Measurements from ENCODE around the gene HNRNPCL2. TPM values are rescaled to one million over a fixed set of nuclear protein-coding genes. Genes with fewer than 3 reads are reported as not detected.
"Not testable (repeated sequence)": the region's sequence is repeated elsewhere in the genome, so short reads cannot be mapped to it uniquely, and the experiment has no call there.

HNRNPCL2 gene
- total RNA-seq: not detected in 3 replicates

DNA sequence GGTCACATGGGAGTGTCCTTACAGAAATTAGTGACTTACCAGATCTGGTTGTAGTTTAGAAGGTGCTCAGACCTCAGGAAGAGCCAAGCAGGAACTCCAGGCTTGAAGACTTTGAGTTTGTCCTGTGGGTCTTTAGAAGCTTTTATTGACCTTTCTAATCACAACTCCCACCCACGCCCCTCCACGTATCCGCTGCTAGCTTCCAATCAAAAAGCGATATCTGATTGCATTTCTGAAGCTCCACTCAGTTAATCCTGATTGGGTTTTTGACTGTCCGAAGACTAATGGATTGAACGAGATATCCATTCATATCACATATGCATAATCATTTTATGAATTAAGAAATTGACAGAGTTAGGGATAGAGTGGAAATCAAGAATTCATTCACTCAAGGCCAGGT, at the start of gene HNRNPCL2:
TSS of gene HNRNPCL2 (minus strand) at position 101 of the 400 bp plus-strand sequence. CDS start 454 bp downstream, outside the sequence.
- H3K4me3 Mint-ChIP-seq; DNase-seq (ENCODE audit: low spot score in 2 of 2, unreplicated experiment in 2 of 2); H3K4me1 Mint-ChIP-seq; H3K36me3 Mint-ChIP-seq; H3K27ac Mint-ChIP-seq; H3K27me3 Mint-ChIP-seq (ENCODE audit: low read depth): not testable (repeated sequence)
- H3K9me3 Mint-ChIP-seq: peaks cover 70% of the 10 kb centered on the region

DNA sequence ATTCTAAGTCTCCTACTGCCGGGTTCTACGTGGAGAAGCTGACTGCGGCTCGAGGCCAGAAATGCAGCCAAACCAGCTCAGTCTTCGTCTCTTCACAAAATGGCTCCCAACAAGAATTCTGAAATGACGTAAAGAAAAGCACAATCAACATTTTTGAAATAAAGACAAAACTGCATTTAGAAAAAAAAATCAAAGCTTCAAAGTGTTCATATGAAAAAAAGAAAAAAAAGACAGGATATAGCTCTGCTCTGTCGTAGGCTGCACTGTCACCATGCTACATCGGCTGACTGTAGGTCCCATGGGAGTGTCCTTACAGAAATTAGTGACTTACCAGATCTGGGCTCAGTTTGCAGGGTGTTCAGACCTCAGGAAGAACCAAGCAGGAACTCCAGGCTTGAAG, 48.9 kb upstream of the HNRNPCL2 start, which contains the start of gene HNRNPCL4:
TSS of gene HNRNPCL4 (minus strand) at position 101 of the 400 bp plus-strand sequence. CDS start 164 bp downstream, outside the sequence.
- not testable (repeated sequence) for H3K4me3 Mint-ChIP-seq; DNase-seq (ENCODE audit: low spot score in 2 of 2, unreplicated experiment in 2 of 2); H3K27ac Mint-ChIP-seq; H3K36me3 Mint-ChIP-seq; H3K9me3 Mint-ChIP-seq; H3K27me3 Mint-ChIP-seq (ENCODE audit: low read depth); H3K4me1 Mint-ChIP-seq

DNA sequence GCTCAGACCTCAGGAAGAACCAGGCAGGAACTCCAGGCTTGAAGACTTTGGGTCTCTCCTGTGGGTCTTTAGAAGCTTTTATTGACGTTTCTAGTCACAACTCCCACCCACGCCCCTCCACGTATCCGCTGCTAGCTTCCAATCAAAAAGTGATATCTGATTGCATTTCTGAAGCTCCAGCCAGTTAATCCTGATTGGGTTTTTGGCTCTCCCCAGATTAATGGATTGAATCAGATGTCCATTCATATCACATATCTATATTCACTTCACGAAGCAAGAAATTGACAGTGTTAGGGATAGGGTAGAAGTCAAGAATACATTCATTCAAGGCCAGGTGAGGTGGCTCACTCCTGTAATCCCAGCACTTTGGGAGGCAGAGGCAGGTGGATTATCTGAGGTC, 39.3 kb upstream of the HNRNPCL2 start, which contains the start of gene PRAMEF26:
TSS of gene PRAMEF26 (minus strand) at position 101 of the 400 bp plus-strand sequence. CDS start 2,914 bp downstream, outside the sequence.
- not testable (repeated sequence) for H3K4me1 Mint-ChIP-seq; H3K27ac Mint-ChIP-seq; DNase-seq (ENCODE audit: low spot score in 2 of 2, unreplicated experiment in 2 of 2); H3K27me3 Mint-ChIP-seq (ENCODE audit: low read depth); H3K9me3 Mint-ChIP-seq; H3K36me3 Mint-ChIP-seq; H3K4me3 Mint-ChIP-seq

DNA sequence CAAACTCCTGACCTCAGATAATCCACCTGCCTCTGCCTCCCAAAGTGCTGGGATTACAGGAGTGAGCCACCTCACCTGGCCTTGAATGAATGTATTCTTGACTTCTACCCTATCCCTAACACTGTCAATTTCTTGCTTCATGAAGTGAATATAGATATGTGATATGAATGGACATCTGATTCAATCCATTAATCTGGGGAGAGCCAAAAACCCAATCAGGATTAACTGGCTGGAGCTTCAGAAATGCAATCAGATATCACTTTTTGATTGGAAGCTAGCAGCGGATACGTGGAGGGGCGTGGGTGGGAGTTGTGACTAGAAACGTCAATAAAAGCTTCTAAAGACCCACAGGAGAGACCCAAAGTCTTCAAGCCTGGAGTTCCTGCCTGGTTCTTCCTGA, 46.2 kb downstream of the HNRNPCL2 start, which contains the start of gene PRAMEF25:
TSS of gene PRAMEF25 (plus strand) at position 301 of the 400 bp plus-strand sequence. CDS start 2,920 bp downstream, outside the sequence.
- H3K4me3 Mint-ChIP-seq; DNase-seq (ENCODE audit: low spot score in 2 of 2, unreplicated experiment in 2 of 2); H3K9me3 Mint-ChIP-seq; H3K27me3 Mint-ChIP-seq (ENCODE audit: low read depth); H3K4me1 Mint-ChIP-seq; H3K27ac Mint-ChIP-seq; H3K36me3 Mint-ChIP-seq: not testable (repeated sequence)

Other genes with a start within 250 kb of the HNRNPCL2 start
- not detected in 3 replicates for gene PRAMEF4, start 230.7 kb downstream of the HNRNPCL2 start, total RNA-seq
- not detected in 3 replicates for gene PRAMEF10, start 218.6 kb downstream of the HNRNPCL2 start, total RNA-seq
- not detected in 3 replicates for gene PRAMEF7, start 200.2 kb downstream of the HNRNPCL2 start, total RNA-seq
- not detected in 3 replicates for gene PRAMEF6, start 169.3 kb downstream of the HNRNPCL2 start, total RNA-seq
- not detected in 3 replicates for gene PRAMEF27, start 60.3 kb downstream of the HNRNPCL2 start, total RNA-seq
- not detected in 3 replicates for gene HNRNPCL3, start 56.1 kb downstream of the HNRNPCL2 start, total RNA-seq
- not detected in 3 replicates for gene PRAMEF25, start 46.1 kb downstream of the HNRNPCL2 start, total RNA-seq
- gene PRAMEF26, start 39.2 kb upstream of the HNRNPCL2 start, total RNA-seq: not detected in 3 replicates
- not detected in 3 replicates for gene HNRNPCL4, start 48.8 kb upstream of the HNRNPCL2 start, total RNA-seq
- not detected in 3 replicates for gene PRAMEF9, start 55.0 kb upstream of the HNRNPCL2 start, total RNA-seq
- gene PRAMEF13, start 84.6 kb upstream of the HNRNPCL2 start, total RNA-seq: not detected in 3 replicates
- gene PRAMEF18, start 109.3 kb upstream of the HNRNPCL2 start, total RNA-seq: not detected in 3 replicates
- not detected in 3 replicates for gene PRAMEF5, start 137.3 kb upstream of the HNRNPCL2 start, total RNA-seq
- gene PRAMEF8, start 168.3 kb upstream of the HNRNPCL2 start, total RNA-seq: not detected in 3 replicates
- not detected in 3 replicates for gene PRAMEF33, start 186.7 kb upstream of the HNRNPCL2 start, total RNA-seq
- gene PRAMEF15, start 198.7 kb upstream of the HNRNPCL2 start, total RNA-seq: not detected in 3 replicates
- not detected in 3 replicates for gene PRAMEF14, start 230.3 kb upstream of the HNRNPCL2 start, total RNA-seq

Data from mesothelial cell of epicardium (in vitro differentiated cells).